GM03348 (cell line): ENCODE measurements around the gene OR2A25.

Source experiments
- DNase-seq: peaks from one replicate; pipeline ENCODE4 v3.0.0; 2012; ENCODE audit warnings: low spot score

The OR2A25 gene

DNA sequence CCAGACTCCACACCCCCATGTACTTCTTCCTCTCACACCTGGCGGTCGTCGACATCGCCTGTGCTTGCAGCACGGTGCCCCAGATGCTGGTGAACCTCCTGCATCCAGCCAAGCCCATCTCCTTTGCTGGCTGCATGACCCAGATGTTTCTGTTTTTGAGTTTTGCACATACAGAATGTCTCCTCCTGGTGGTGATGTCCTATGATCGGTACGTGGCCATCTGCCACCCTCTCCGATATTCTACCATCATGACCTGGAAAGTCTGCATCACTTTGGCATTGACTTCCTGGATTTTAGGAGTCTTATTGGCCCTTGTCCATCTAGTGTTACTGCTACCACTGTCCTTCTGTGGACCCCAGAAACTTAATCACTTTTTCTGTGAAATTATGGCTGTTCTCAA is 4.8 kb downstream of the OR2A25 start:
- DNase-seq: no peak

- DNase-seq: no peak
These were observed 16.4 kb downstream of the OR2A25 start, which contains the start of gene OR2A12 for GRCh38 chr7:144085978-144086377. OR2A12 (plus strand) TSS chr7:144086278; CDS start chr7:144095108, 8,830 bp downstream.

DNA sequence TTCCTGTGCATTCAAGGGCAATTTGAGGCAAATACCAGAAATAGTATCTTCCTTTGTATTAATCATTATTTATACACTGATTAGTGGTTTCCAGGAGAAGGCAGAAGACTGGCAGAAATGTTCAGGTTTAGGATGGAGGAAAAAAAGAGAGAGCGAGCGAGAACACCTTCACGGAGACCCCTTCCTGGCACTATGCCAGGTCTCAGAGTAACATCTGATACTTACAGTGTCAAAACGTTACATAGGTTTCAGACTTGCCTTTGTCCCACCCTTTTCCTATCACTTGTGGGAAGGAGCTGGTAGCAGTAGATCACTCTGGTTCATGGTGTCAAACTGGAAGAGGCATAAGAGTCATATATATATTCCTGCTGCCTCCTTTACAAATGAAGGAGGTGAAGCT is 17.1 kb downstream of the OR2A25 start:
- no peak for DNase-seq

DNA sequence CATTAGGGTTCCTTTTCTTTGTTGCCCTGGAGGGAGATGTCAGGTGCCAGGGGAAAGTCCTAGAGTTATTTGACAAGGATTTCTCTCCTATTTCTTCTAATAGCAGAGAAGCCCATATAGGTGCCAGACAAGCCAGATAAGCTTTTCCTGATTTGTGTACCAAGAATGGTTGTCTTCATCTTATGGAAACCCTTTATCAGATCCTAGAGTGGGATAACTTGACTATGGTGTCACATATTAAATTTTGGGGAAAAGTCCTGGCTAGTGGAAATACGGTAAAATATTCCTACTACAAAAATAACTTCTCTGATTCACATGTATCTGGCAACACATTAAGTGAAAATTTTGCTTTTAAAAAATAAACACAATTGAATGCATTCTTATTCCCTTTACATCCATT is 17.6 kb downstream of the OR2A25 start:
- no peak for DNase-seq

DNA sequence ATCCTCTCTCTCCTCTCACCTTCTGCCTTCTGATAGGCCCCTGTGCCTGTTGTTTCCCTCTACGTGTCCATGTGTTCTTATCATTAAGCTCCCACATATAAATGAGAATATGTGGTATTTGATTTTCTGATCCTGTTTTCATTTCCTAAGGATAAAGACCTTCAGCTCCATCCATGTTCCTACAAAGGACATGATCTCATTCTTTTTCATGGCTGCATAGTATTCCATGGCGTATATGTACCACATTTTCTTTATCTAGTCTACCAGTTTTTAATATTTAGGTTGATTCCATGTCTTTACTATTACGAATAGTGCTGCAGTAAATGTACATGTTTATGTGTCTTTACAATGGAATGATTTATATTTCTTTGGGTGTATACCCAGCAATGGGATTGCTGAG is 21.1 kb downstream of the OR2A25 start:
- DNase-seq: no peak

GRCh38 chr7:144098776-144099175 is 29.2 kb downstream of the OR2A25 start:
- DNase-seq: no peak

DNA sequence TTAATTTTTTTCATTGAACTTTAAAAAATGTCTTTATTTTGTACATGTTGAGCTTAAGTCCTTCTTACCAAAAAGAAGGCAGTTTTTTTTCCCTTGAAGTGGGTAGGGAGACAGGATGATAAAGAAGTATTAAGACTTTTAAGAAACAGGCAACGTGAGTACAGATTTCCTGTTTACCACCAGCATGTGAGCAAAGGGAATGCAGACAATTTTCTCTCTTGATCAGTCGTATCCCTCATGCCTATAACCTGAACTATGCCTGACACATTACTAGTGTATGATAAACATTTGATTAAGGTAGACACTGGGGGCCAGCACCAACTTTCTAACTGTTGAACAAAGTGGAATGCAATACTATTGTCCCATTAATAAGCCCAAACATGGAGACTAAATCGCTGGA is 31.0 kb downstream of the OR2A25 start:
- no peak for DNase-seq

- DNase-seq: no peak
These were observed 32.4 kb downstream of the OR2A25 start for GRCh38 chr7:144102041-144102440.

- DNase-seq: no peak
These were observed 35.6 kb downstream of the OR2A25 start for GRCh38 chr7:144105211-144105610.

GRCh38 chr7:144109283-144109682 is 39.7 kb downstream of the OR2A25 start, which contains the start of gene OR2A2:
OR2A2 (plus strand) TSS chr7:144109583; CDS start chr7:144109583, 0 bp downstream.
- no peak for DNase-seq

DNA sequence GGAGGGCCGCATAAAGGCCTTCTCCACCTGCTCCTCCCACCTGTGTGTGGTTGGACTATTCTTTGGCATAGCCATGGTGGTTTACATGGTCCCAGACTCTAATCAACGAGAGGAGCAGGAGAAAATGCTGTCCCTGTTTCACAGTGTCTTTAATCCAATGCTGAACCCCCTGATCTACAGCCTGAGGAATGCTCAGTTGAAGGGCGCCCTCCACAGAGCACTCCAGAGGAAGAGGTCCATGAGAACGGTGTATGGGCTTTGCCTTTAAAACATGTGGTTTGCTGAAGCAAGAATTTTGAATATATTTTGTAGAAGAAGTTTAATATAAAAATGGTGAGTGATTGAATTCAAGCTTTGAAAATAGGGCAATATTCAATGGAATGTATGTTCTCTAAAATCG is 40.7 kb downstream of the OR2A25 start:
- DNase-seq: no peak

DNA sequence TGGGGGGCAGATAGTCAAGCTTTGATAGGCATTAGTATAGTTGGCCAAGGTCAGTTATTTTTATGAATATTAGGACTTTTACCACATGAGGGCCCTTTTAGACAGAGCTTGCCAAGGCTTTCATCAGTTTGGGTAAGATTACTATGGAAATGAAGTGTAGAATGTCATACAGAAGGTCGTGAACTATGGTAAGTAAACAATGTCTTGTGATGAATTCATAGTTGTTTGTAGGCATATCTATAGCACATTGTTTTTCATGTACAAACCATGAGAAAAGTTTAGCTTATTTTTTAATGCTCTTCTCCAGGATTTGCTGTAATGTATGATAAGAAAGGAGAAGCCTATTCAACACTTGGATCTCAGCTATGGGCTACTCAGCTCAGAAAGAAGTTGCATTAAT is 44.0 kb downstream of the OR2A25 start:
- no peak for DNase-seq

DNA sequence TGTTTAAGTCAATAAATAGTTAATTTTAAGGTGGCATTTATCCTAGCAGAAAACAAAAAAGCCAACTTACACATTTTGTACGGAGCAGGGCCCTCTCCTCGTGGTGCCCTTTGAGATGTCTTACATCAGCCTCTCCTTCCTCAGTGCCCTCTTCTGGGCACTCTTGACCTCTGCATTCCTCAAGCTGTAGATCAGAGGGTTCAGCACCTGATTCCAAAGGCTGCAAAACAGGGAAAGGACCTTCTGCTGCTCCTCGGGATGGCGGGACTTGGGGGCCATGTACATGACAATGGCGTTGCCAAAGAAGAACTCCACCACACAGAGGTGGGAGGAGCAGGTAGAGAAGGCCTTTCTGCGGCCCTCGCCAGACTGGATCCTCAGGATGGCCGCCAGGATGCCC is 48.7 kb downstream of the OR2A25 start:
- no peak for DNase-seq

GRCh38 chr7:144122876-144123275 is 53.3 kb downstream of the OR2A25 start, which contains the start of gene OR2A14:
OR2A14 (plus strand) TSS chr7:144123176; CDS start chr7:144129113, 5,937 bp downstream.
- DNase-seq: no peak
